H1 (cell line): ENCODE results near the gene SLC25A27. TPM values are rescaled to one million over a fixed set of nuclear protein-coding genes. Genes with fewer than 3 reads are reported as not detected.

Experiments used
- CTCF ChIA-PET: fragments of 300-600 bp; sonication (Branson Sonifier 250); formaldehyde crosslinking; loops from one replicate; lab custom pipeline; 2021; ENCODE audit not compliant: partially characterized antibody; lab: Charles Lee
- POLR2A ChIA-PET: fragments of 300-600 bp; sonication (Branson Sonifier 250); formaldehyde crosslinking; loops from one replicate; lab custom pipeline; 2021; ENCODE audit warnings: inconsistent platforms; ENCODE audit not compliant: partially characterized antibody; lab: Charles Lee
- DNase-seq, 2 experiments: peaks; one replicate each; pipeline versions ENCODE4 v3.0.0 to v3.0.0-alpha.2; 2010 to 2022; ENCODE audit warnings: low spot score in 2 of 2, low read depth in 1 of 2, mixed read lengths in 1 of 2
- FAIRE-seq: peaks from 2 replicates; lab custom pipeline; 2011; peaks lifted over from hg19 to GRCh38; lab: Jason Lieb, UNC
- H2AFZ ChIP-seq: 2 replicates; pipeline ENCODE4 v1.8.1; 2012; ENCODE audit warnings: low read length, inconsistent platforms
- H2AK5ac ChIP-seq: 2 replicates; pipeline ENCODE4 v1.6.1; 2013; ENCODE audit warnings: low read depth, low read length
- H2BK120ac ChIP-seq: replicated peaks from 2 replicates; pipeline ENCODE3; 2013; ENCODE audit warnings: low read depth, low read length, inconsistent platforms
- H2BK12ac ChIP-seq: 2 replicates; pipeline ENCODE4 v1.6.1; 2013; ENCODE audit warnings: low read depth, low read length
- H2BK15ac ChIP-seq: 2 replicates; pipeline ENCODE4 v1.6.1; 2013; ENCODE audit warnings: low read length
- H2BK20ac ChIP-seq: 2 replicates; pipeline ENCODE4 v1.6.1; 2013; ENCODE audit warnings: low read length
- H2BK5ac ChIP-seq: 2 replicates; pipeline ENCODE4 v1.6.1; 2013; ENCODE audit warnings: low read depth, low read length
- H3K14ac ChIP-seq: 2 replicates; pipeline ENCODE4 v1.6.1; 2013; ENCODE audit warnings: inconsistent platforms; ENCODE audit not compliant: insufficient read length
- H3K18ac ChIP-seq: 2 replicates; pipeline ENCODE4 v1.6.1; 2013; ENCODE audit warnings: low read length; ENCODE audit errors: extremely low read depth
- H3K23ac ChIP-seq: 2 replicates; pipeline ENCODE4 v1.6.1; 2013; ENCODE audit warnings: inconsistent platforms; ENCODE audit not compliant: insufficient read length
- H3K23me2 ChIP-seq: 2 replicates; pipeline ENCODE4 v1.6.1; 2013; ENCODE audit warnings: low read depth, low read length
- H3K27ac ChIP-seq: 2 replicates; pipeline ENCODE4 v1.6.1; 2011; ENCODE audit warnings: low read depth, low read length, inconsistent platforms
- H3K27me3 ChIP-seq, 4 experiments: replicated peaks in 1 of 4; 1 replicate in 1 of 4; 2 replicates in 3 of 4; pipeline versions ENCODE4 v1.6.1 to v1.8.1; 2011 to 2013; ENCODE audit warnings: low read length in 3 of 4, mild to moderate bottlenecking in 3 of 4, inconsistent platforms in 2 of 4, mixed read lengths in 2 of 4, moderate library complexity in 1 of 4; ENCODE audit not compliant: control insufficient read depth in 3 of 4, insufficient read depth in 3 of 4; ENCODE audit errors: extremely low read depth in 1 of 4
- H3K36me3 ChIP-seq, 4 experiments: 2 replicates each; pipeline versions ENCODE4 v1.6.1 to v1.8.1; 2011 to 2013; ENCODE audit warnings: mild to moderate bottlenecking in 4 of 4, low read length in 3 of 4, moderate library complexity in 2 of 4, control low read depth in 1 of 4, inconsistent platforms in 1 of 4; ENCODE audit not compliant: insufficient read depth in 4 of 4, control insufficient read depth in 2 of 4
- H3K4ac ChIP-seq: replicated peaks from 2 replicates; pipeline ENCODE3; 2013; ENCODE audit warnings: low read length, low read depth, mixed read lengths, inconsistent platforms; ENCODE audit not compliant: insufficient read length
- H3K4me1 ChIP-seq, 4 experiments: replicated peaks in 1 of 4; 1 replicate in 1 of 4; 2 replicates in 3 of 4; pipeline versions ENCODE4 v1.6.1 to v1.8.1; 2011 to 2013; ENCODE audit warnings: low read length in 3 of 4, inconsistent platforms in 2 of 4, mixed read lengths in 1 of 4; ENCODE audit not compliant: insufficient read depth in 4 of 4, control insufficient read depth in 3 of 4
- H3K4me2 ChIP-seq, 2 experiments: 2 replicates each; pipeline versions ENCODE4 v1.6.1 to v1.8.1; 2011 to 2013; ENCODE audit warnings: low read depth in 2 of 2, low read length in 2 of 2, control low read depth in 1 of 2, inconsistent platforms in 1 of 2, mild to moderate bottlenecking in 1 of 2; ENCODE audit not compliant: insufficient read depth in 1 of 2
- H3K4me3 ChIP-seq, 4 experiments: fragments of 200-600, 300-600 bp in 1 of 4; sonication (generic), shearing (Covaris generic), sonication (Bioruptor Twin) in 1 of 4; 2 replicates each; pipeline versions ENCODE4 v1.5.1 to v1.8.1; 2011 to 2016; ENCODE audit warnings: low read length in 4 of 4, low read depth in 3 of 4, control low read depth in 2 of 4, inconsistent platforms in 2 of 4, mild to moderate bottlenecking in 2 of 4, mixed read lengths in 1 of 4, moderate library complexity in 1 of 4; ENCODE audit not compliant: insufficient read depth in 2 of 4; ENCODE audit errors: extremely low read depth in 1 of 4
- H3K56ac ChIP-seq: replicated peaks from 2 replicates; pipeline ENCODE3; 2013; ENCODE audit warnings: low read depth, mild to moderate bottlenecking, mixed read lengths, low read length, inconsistent platforms; ENCODE audit not compliant: insufficient read length
- H3K79me1 ChIP-seq: 2 replicates; pipeline ENCODE4 v1.6.1; 2013; ENCODE audit warnings: low read depth, low read length, control low read depth
- H3K79me2 ChIP-seq, 2 experiments: 2 replicates each; pipeline versions ENCODE4 v1.6.1 to v1.8.1; 2012 to 2013; ENCODE audit warnings: low read length in 2 of 2, mild to moderate bottlenecking in 2 of 2, inconsistent platforms in 1 of 2; ENCODE audit not compliant: insufficient read depth in 2 of 2, control insufficient read depth in 1 of 2
- H3K9ac ChIP-seq, 4 experiments: replicated peaks in 1 of 4; 1 replicate in 1 of 4; 2 replicates in 3 of 4; pipeline versions ENCODE4 v1.6.1 to v1.8.1; 2011 to 2013; ENCODE audit warnings: low read depth in 3 of 4, low read length in 3 of 4, control low read depth in 2 of 4, mild to moderate bottlenecking in 2 of 4, moderate library complexity in 2 of 4, inconsistent platforms in 1 of 4; ENCODE audit errors: extremely low read depth in 1 of 4
- H3K9me3 ChIP-seq, 2 experiments: 2 replicates each; pipeline versions ENCODE4 v1.6.1 to v1.8.1; 2012 to 2013; ENCODE audit warnings: mild to moderate bottlenecking in 2 of 2, moderate library complexity in 2 of 2, control low read depth in 1 of 2, inconsistent platforms in 1 of 2, low read depth in 1 of 2, low read length in 1 of 2, mixed read lengths in 1 of 2; ENCODE audit not compliant: insufficient read depth in 2 of 2
- H4K20me1 ChIP-seq, 2 experiments: replicated peaks in 1 of 2; 2 replicates each; pipeline versions ENCODE3 to v1.8.1; 2011 to 2013; ENCODE audit warnings: inconsistent platforms in 2 of 2, low read length in 2 of 2, mild to moderate bottlenecking in 1 of 2; ENCODE audit not compliant: insufficient read depth in 2 of 2, control insufficient read depth in 1 of 2
- H4K5ac ChIP-seq: 2 replicates; pipeline ENCODE4 v1.6.1; 2013; ENCODE audit warnings: low read length, low read depth, mixed read lengths, inconsistent platforms; ENCODE audit not compliant: insufficient read length
- H4K8ac ChIP-seq: 2 replicates; pipeline ENCODE4 v1.8.0; 2013; ENCODE audit warnings: mild to moderate bottlenecking, moderate library complexity, low read length, inconsistent platforms; ENCODE audit not compliant: insufficient read depth; ENCODE audit errors: extremely low read depth
- H4K91ac ChIP-seq: replicated peaks from 2 replicates; pipeline ENCODE3; 2013; ENCODE audit warnings: low read length, mixed read lengths, inconsistent platforms; ENCODE audit not compliant: insufficient read length
- CBX5 ChIP-seq: fragments of 300-800, 300-1000 bp; sonication (generic); IDR thresholded peaks from 2 replicates; pipeline ENCODE4 v1.7.1; 2016; ENCODE audit warnings: antibody characterized with exemption, low read length, low read depth
- CEBPB ChIP-seq: IDR thresholded peaks from 2 replicates; pipeline ENCODE4 v1.6.1; 2012; ENCODE audit warnings: low read depth, low read length
- CHD2 ChIP-seq: IDR thresholded peaks from 2 replicates; pipeline ENCODE4 v1.6.1; 2012; ENCODE audit warnings: low read length, improper control_type of control experiment
- E2F6 ChIP-seq: IDR thresholded peaks from 2 replicates; pipeline ENCODE4 v1.6.1; 2012; ENCODE audit warnings: inconsistent platforms
- EGR1 ChIP-seq: IDR thresholded peaks from 2 replicates; pipeline ENCODE4 v1.6.1; 2011; ENCODE audit warnings: low read depth, low read length, borderline replicate concordance
- EZH2 ChIP-seq: fragments of 200-600 bp; sonication (generic); IDR thresholded peaks from 2 replicates; pipeline ENCODE4 v1.7.1; 2012; ENCODE audit warnings: low read depth, mild to moderate bottlenecking, moderate library complexity, low read length, inconsistent platforms; ENCODE audit not compliant: severe bottlenecking
- MAFK ChIP-seq: IDR thresholded peaks from 2 replicates; pipeline ENCODE4 v1.6.1; 2012; ENCODE audit warnings: low read depth, mild to moderate bottlenecking, improper control_type of control experiment, low read length
- MAX ChIP-seq: IDR thresholded peaks from 2 replicates; pipeline ENCODE4 v1.6.1; 2012; ENCODE audit warnings: inconsistent platforms
- RFX5 ChIP-seq: IDR thresholded peaks from 2 replicates; pipeline ENCODE4 v1.6.1; 2011; ENCODE audit warnings: low read depth, low read length, improper control_type of control experiment, borderline replicate concordance
- RXRA ChIP-seq: IDR thresholded peaks from 2 replicates; pipeline ENCODE4 v1.6.1; 2011; ENCODE audit warnings: low read depth, mild to moderate bottlenecking, low read length, moderate library complexity; ENCODE audit not compliant: insufficient read depth
- SIN3A ChIP-seq, 2 experiments: IDR thresholded peaks in 1 of 2; conservative IDR thresholded peaks in 1 of 2; 2 replicates each; pipeline ENCODE4 v1.6.1; 2011 to 2012; ENCODE audit warnings: low read length in 2 of 2, improper control_type of control experiment in 1 of 2, low read depth in 1 of 2, mild to moderate bottlenecking in 1 of 2
- SP2 ChIP-seq: IDR thresholded peaks from 2 replicates; pipeline ENCODE4 v1.6.1; 2012; ENCODE audit warnings: mild to moderate bottlenecking, low read length, inconsistent platforms
- WGBS, 2 experiments: shearing (Covaris generic) in 1 of 2; methylation state at CpG; one replicate each; pipeline versions ENCODE4 v1.1.6 to v1.1.7; 2013 to 2015; ENCODE audit warnings: low lambda C conversion rate in 2 of 2, mixed read lengths in 2 of 2, inconsistent platforms in 1 of 2, low coverage in 1 of 2, missing lambda C conversion rate in 1 of 2; ENCODE audit not compliant: insufficient replicate concordance in 2 of 2, insufficient coverage in 1 of 2, insufficient read length in 1 of 2; ENCODE audit errors: extremely low coverage in 1 of 2, missing lambda C conversion rate in 1 of 2; 5-methylcytosine and 5-hydroxymethylcytosine counted together
- polyA plus RNA-seq, 7 experiments: library from polyadenylated mRNA; depleted of rRNA in 3 of 7; stranded (reverse) in 5 of 7; unstranded in 2 of 7; fragments of >200 nt in 5 of 7; fragments of 200-250 nt in 2 of 7; gene quantifications; 1 replicate in 5 of 7; 2 replicates in 1 of 7; 4 replicates in 1 of 7; pipeline versions ENCODE4 v1.2.1 to v1.2.3, GENCODE V29; 2011 to 2013; ENCODE audit warnings: missing spikeins in 2 of 7, mixed read lengths in 2 of 7
- total RNA-seq: library from RNA; stranded (reverse); fragmentation: NEBNext Ultra II Directional; extraction: Animal tissue kit (Norgen Biotek cat#: 25700); gene quantifications from 2 replicates; pipeline ENCODE4 v1.2.1, GENCODE V29; 2021

Gene SLC25A27
- total and polyA plus RNA-seq, 2 of the 8 experiments (the other 6 are each of a cell fraction or from before 2014, with no cell fraction given) = 7.3 to 8.4 TPM

GRCh38 chr6:46606338-46606737 is 46.4 kb upstream of the SLC25A27 start:
- H3K4me3 ChIP-seq = no peak overlapping the region
- H2AK5ac ChIP-seq = no peak overlapping the region
- no peak overlapping the region for H3K14ac ChIP-seq
- POLR2A ChIA-PET = no interaction called here
- no peak for TF ChIP-seq CBX5
- TF ChIP-seq EZH2 = no peak
- no peak for TF ChIP-seq SIN3A (conservative IDR thresholded peaks at IDR 0.05 in 1 of 2, IDR thresholded peaks at IDR 0.05 in 1 of 2; ENCODE audit: low read depth in 1 of 2, low read length in 2 of 2)
- no peak for TF ChIP-seq RFX5
- no peak for TF ChIP-seq CHD2
- TF ChIP-seq EGR1 = no peak
- no peak for TF ChIP-seq RXRA
- no peak for TF ChIP-seq E2F6
- TF ChIP-seq SP2 = no peak
- TF ChIP-seq CEBPB = no peak
- TF ChIP-seq MAFK = no peak
- no peak for TF ChIP-seq MAX
- H3K4me1 ChIP-seq = no peaks in the 10 kb centered on the region
- H2BK120ac ChIP-seq = no peak overlapping the region
- no peaks in the 10 kb centered on the region for H4K20me1 ChIP-seq
- H3K4me2 ChIP-seq = no peak overlapping the region
- H3K36me3 ChIP-seq = no peaks in the 10 kb centered on the region
- H3K18ac ChIP-seq = no peak overlapping the region
- H3K9me3 ChIP-seq = no peaks in the 10 kb centered on the region
- H2BK5ac ChIP-seq = no peak overlapping the region
- H2AFZ ChIP-seq = no peak overlapping the region
- H2BK20ac ChIP-seq = no peak overlapping the region
- no peak overlapping the region for H3K9ac ChIP-seq
- no peaks in the 10 kb centered on the region for H3K79me2 ChIP-seq
- no peak for FAIRE-seq
- no peak overlapping the region for H4K5ac ChIP-seq
- H2BK12ac ChIP-seq = no peak overlapping the region
- H4K8ac ChIP-seq = no peak overlapping the region
- no peaks in the 10 kb centered on the region; the same call in 1 of the 2 replicates for H3K23me2 ChIP-seq
- WGBS, 2 experiments = 88% methylated on average over 3 of the region's 3 CpGs; no CpG with 5 or more reads in 1 of the 2 experiments
- H4K91ac ChIP-seq = no peak overlapping the region
- H2BK15ac ChIP-seq = no peak overlapping the region
- H3K23ac ChIP-seq = no peak overlapping the region
- CTCF ChIA-PET = no interaction called here
- no peaks in the 10 kb centered on the region for H3K79me1 ChIP-seq
- H3K4ac ChIP-seq = no peak overlapping the region
- no peaks in the 10 kb centered on the region for H3K27me3 ChIP-seq
- no peak overlapping the region for H3K56ac ChIP-seq
- DNase-seq = no peak
- no peak overlapping the region for H3K27ac ChIP-seq
